ENCODE data around the gene SLC25A6. TPM values are rescaled to one million over a fixed set of nuclear protein-coding genes. Genes with fewer than 3 reads are reported as not detected.

SLC25A6 gene
- total and polyA plus RNA-seq, 10 of the 15 experiments (the other 5 are each of a cell fraction or from before 2014, with no cell fraction given): 61.9 to 642 (median 322) TPM

DNA sequence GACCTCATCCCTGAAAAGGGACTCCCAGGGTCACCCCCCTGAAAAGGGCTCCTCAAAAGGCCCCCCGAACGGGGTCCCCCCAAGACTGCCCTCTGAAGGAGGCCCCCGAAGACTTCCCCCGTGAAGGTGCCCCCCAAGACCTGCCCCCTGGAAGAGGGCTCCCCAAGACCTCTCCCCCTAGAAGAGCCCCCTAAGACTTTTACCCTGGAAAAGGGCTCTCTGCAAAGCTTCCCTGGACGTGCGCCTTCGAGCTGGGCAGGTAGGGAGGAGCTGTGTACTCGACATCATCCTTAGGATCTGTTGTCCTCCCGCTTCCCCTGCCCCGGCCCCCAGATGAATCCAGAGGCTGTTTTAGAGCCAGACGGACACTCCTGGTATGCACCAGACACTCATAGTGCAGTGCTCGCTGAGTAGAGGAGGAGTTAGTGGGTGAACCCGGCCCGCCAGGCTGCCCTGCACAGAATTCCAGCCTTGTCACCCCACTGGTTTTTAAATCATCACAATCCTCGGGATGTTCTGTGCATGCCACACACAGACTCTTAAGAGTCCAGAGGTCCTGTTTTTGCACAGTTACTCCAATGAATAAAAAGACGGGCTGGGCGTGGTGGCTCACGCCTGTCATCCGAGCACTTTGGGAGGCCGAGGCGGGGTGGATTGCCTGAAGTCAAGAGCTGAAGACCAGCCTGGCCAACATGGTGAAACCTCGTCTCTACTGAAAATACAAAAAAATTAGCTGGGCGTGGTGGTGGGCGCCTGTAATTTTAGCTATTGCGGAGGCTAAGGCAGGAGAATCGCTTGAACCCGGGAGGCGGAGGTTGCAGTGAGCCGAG is 5.7 kb upstream of the SLC25A6 start:
- H3K27me3 ChIP-seq (replicated peaks in 1 of 2; ENCODE audit: control insufficient read depth in 2 of 2, insufficient read depth in 2 of 2, low read length in 1 of 2): no peaks in the 10 kb centered on the region
- H3K4me3 ChIP-seq: no peak overlapping the region
- no TSS peak for BruUV-seq (replicated peaks)
- ATAC-seq (no peak), DNase-seq (ENCODE audit: low read depth, low spot score) (no peak), FAIRE-seq (no peak)
- no peak overlapping the region for H3K4me2 ChIP-seq (ENCODE audit: control insufficient read depth, insufficient read depth)
- intact Hi-C loops (cut with micrococcal nuclease; ENCODE audit: unreplicated experiment): no loop called here
- WGBS (ENCODE audit: insufficient coverage, insufficient replicate concordance, low lambda C conversion rate, missing lambda C conversion rate): 97% methylated on average over 29 of the region's 29 CpGs
- TF ChIP-seq CREM (IDR thresholded peaks at IDR 0.05; ENCODE audit: low read depth): no peak
- no peak for TF ChIP-seq POLR2AphosphoS2 (IDR thresholded peaks at IDR 0.05; ENCODE audit: low read depth, low read length)
- TF ChIP-seq JUND (IDR thresholded peaks at IDR 0.05; ENCODE audit: low read depth, low read length): no peak
- TF ChIP-seq GABPA (IDR thresholded peaks at IDR 0.05; ENCODE audit: low read depth): no peak
- TF ChIP-seq CREB1 (IDR thresholded peaks at IDR 0.05; ENCODE audit: low read depth): no peak
- TF ChIP-seq SIN3A (IDR thresholded peaks at IDR 0.05; ENCODE audit: low read depth, low read length): no peak
- H2AFZ ChIP-seq (ENCODE audit: control insufficient read depth, low read depth, low read length): no peak overlapping the region
- ChIA-PET POLR2A (no interaction called here), CTCF (no interaction called here), RAD21 (ENCODE audit: unreplicated experiment) (no interaction called here), SMC1A (ENCODE audit: uncharacterized antibody, unreplicated experiment) (no interaction called here)
- H3K27ac ChIP-seq (ENCODE audit: control insufficient read depth, insufficient read depth): no peak overlapping the region
- peaks cover 0 to 9% of the 10 kb centered on the region in 2 experiments; a peak in 3 of 4 replicates for H3K36me3 ChIP-seq (ENCODE audit: control insufficient read depth in 2 of 2, insufficient read depth in 2 of 2, low read length in 1 of 2)
- H4K20me1 ChIP-seq (ENCODE audit: control insufficient read depth, insufficient read depth): no peaks in the 10 kb centered on the region
- in situ Hi-C loops (cut with MboI): no loop called here
- peaks cover 28% of the 10 kb centered on the region for H3K79me2 ChIP-seq (ENCODE audit: control insufficient read depth, insufficient read depth, low read length)
- no peaks in the 10 kb centered on the region for H3K9me3 ChIP-seq (replicated peaks; ENCODE audit: control insufficient read depth, insufficient read depth, low read length)
- peaks cover 3% of the 10 kb centered on the region; the same call in 1 of the 2 replicates for H3K4me1 ChIP-seq (ENCODE audit: control insufficient read depth, insufficient read depth, low read length)
- H3K9ac ChIP-seq (ENCODE audit: control insufficient read depth, insufficient read depth, low read length): no peak overlapping the region

DNA sequence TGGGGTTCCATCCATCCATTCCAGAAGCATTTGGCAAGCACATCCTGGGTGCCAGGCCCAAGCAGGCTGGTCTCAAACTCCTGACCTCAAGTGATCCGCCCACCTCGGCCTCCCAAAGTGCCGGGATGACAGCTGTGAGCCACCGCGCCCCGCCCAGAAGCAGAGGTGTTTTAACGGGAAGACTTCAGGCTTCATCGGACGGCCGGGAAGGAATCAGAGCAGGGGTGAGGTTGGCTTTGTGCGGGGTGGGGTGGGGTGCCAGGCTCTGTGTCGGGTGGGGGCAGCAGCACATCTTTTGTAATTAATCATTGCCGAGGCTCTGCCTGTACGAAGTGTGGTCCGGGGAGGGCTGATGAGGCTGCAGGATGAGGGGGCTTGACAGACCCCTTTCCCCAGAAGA is 5.1 kb upstream of the SLC25A6 start:
- Histone ChIP-seq H3K36me3 (ENCODE audit: control insufficient read depth in 2 of 2, insufficient read depth in 2 of 2, low read length in 1 of 2) (peaks cover 0 to 9% of the 10 kb centered on the region in 2 experiments; a peak in 3 of 4 replicates), H4K20me1 (ENCODE audit: control insufficient read depth, insufficient read depth) (no peaks in the 10 kb centered on the region), H3K27ac (ENCODE audit: control insufficient read depth, insufficient read depth) (no peak overlapping the region), H3K9me3 (replicated peaks; ENCODE audit: control insufficient read depth, insufficient read depth, low read length) (no peaks in the 10 kb centered on the region), H3K4me1 (ENCODE audit: control insufficient read depth, insufficient read depth, low read length) (peaks cover 3% of the 10 kb centered on the region; the same call in 1 of the 2 replicates), H3K27me3 (replicated peaks in 1 of 2; ENCODE audit: control insufficient read depth in 2 of 2, insufficient read depth in 2 of 2, low read length in 1 of 2) (no peaks in the 10 kb centered on the region), H3K4me2 (ENCODE audit: control insufficient read depth, insufficient read depth) (no peak overlapping the region), H3K4me3 (no peak overlapping the region), H2AFZ (ENCODE audit: control insufficient read depth, low read depth, low read length) (no peak overlapping the region), H3K79me2 (ENCODE audit: control insufficient read depth, insufficient read depth, low read length) (peaks cover 31% of the 10 kb centered on the region), H3K9ac (ENCODE audit: control insufficient read depth, insufficient read depth, low read length) (no peak overlapping the region)
- DNase-seq (ENCODE audit: low read depth, low spot score) (no peak), ATAC-seq (no peak), FAIRE-seq (no peak)
- ChIA-PET SMC1A (ENCODE audit: uncharacterized antibody, unreplicated experiment) (no interaction called here), CTCF (no interaction called here), RAD21 (ENCODE audit: unreplicated experiment) (no interaction called here), POLR2A (no interaction called here)
- BruUV-seq (replicated peaks): no TSS peak
- WGBS (ENCODE audit: insufficient coverage, insufficient replicate concordance, low lambda C conversion rate, missing lambda C conversion rate): 91% methylated on average over 12 of the region's 15 CpGs
- intact Hi-C loops (cut with micrococcal nuclease; ENCODE audit: unreplicated experiment) (no loop called here), in situ Hi-C loops (cut with MboI) (no loop called here)
- TF ChIP-seq NFYB (IDR thresholded peaks at IDR 0.05; ENCODE audit: insufficient read depth, low read depth, low read length): no peak
- no peak for TF ChIP-seq SPI1 (IDR thresholded peaks at IDR 0.05; ENCODE audit: borderline replicate concordance, insufficient read depth, low read depth, low read length)
- TF ChIP-seq EZH2 (IDR thresholded peaks at IDR 0.05; ENCODE audit: borderline replicate concordance, control insufficient read depth, low read depth, low read length): no peak
- TF ChIP-seq MYC (IDR thresholded peaks at IDR 0.05; ENCODE audit: insufficient read depth, insufficient read length, insufficient replicate concordance, low read length, severe bottlenecking): no peak
- TF ChIP-seq MEF2A (IDR thresholded peaks at IDR 0.05; ENCODE audit: insufficient read depth, low read depth, low read length): no peak
- no peak for TF ChIP-seq BMI1 (IDR thresholded peaks at IDR 0.05; ENCODE audit: borderline replicate concordance)
- TF ChIP-seq TCF3 (IDR thresholded peaks at IDR 0.05; ENCODE audit: borderline replicate concordance, insufficient read depth, low read depth, low read length): no peak
- no peak for TF ChIP-seq ETV6 (conservative IDR thresholded peaks at IDR 0.05 in 1 of 2, IDR thresholded peaks at IDR 0.05 in 1 of 2; ENCODE audit: borderline replicate concordance in 1 of 2, low read depth in 1 of 2)
- no peak for TF ChIP-seq ZNF274 (IDR thresholded peaks at IDR 0.05; ENCODE audit: insufficient read depth, insufficient read length)
- no peak for TF ChIP-seq SREBF2 (IDR thresholded peaks at IDR 0.05; ENCODE audit: low read length)
- no peak for TF ChIP-seq SMAD1 (IDR thresholded peaks at IDR 0.05; ENCODE audit: low read depth, partially characterized antibody)
